GM12878 (cell line): Measurements from ENCODE around the gene PM20D2. TPM values are rescaled to one million over a fixed set of nuclear protein-coding genes. Genes with fewer than 3 reads are reported as not detected.

Experiments
- ATF2 ChIP-seq: IDR thresholded peaks from 2 replicates; pipeline ENCODE4 v1.6.1; 2012; ENCODE audit warnings: low read length, inconsistent platforms
- CBFB ChIP-seq: IDR thresholded peaks from 2 replicates; pipeline ENCODE4 v1.6.1; 2016; ENCODE audit warnings: antibody characterized with exemption, low read depth
- CEBPZ ChIP-seq: fragments of 150-350 bp; IDR thresholded peaks from 2 replicates; pipeline ENCODE4 v1.6.1; 2016; ENCODE audit warnings: low read depth, low read length
- CHD4 ChIP-seq: fragments of 200-600 bp; sonication (generic); IDR thresholded peaks from 2 replicates; pipeline ENCODE4 v1.6.1; 2016; ENCODE audit warnings: mild to moderate bottlenecking
- CREM ChIP-seq: IDR thresholded peaks from 2 replicates; pipeline ENCODE4 v1.6.1; 2014; ENCODE audit warnings: antibody characterized with exemption, low read depth
- GABPA ChIP-seq: IDR thresholded peaks from 2 replicates; pipeline ENCODE4 v1.6.1; 2014; ENCODE audit warnings: antibody characterized with exemption, low read depth, mild to moderate bottlenecking, inconsistent platforms
- HDAC6 ChIP-seq: fragments of 200-600 bp; sonication (generic); IDR thresholded peaks from one replicate; pipeline ENCODE4 v1.8.0; 2017; ENCODE audit warnings: antibody characterized with exemption; ENCODE audit not compliant: unreplicated experiment
- JUNB ChIP-seq: IDR thresholded peaks from 2 replicates; pipeline ENCODE4 v1.6.1; 2016; ENCODE audit warnings: antibody characterized with exemption, mild to moderate bottlenecking
- NFIC ChIP-seq: IDR thresholded peaks from 2 replicates; pipeline ENCODE4 v1.6.1; 2012; ENCODE audit warnings: low read depth, mild to moderate bottlenecking, inconsistent platforms, low read length, moderate library complexity
- PAX5 ChIP-seq: IDR thresholded peaks from 2 replicates; pipeline ENCODE4 v1.6.1; 2011; ENCODE audit warnings: low read depth, low read length, borderline replicate concordance
- PML ChIP-seq: IDR thresholded peaks from 2 replicates; pipeline ENCODE4 v1.6.1; 2012; ENCODE audit warnings: low read length, inconsistent platforms
- POLR2A ChIP-seq: IDR thresholded peaks from 2 replicates; pipeline ENCODE4 v1.6.1; 2011; ENCODE audit warnings: low read depth, mild to moderate bottlenecking, low read length
- POU2F2 ChIP-seq: IDR thresholded peaks from 3 replicates; pipeline ENCODE4 v1.6.1; 2011; ENCODE audit warnings: low read depth, mild to moderate bottlenecking, low read length, borderline replicate concordance
- RBBP5 ChIP-seq: fragments of 200-600 bp; sonication (generic); conservative IDR thresholded peaks from 2 replicates; pipeline ENCODE4 v1.6.1; 2016
- RELA ChIP-seq: fragments of 450-650 bp; IDR thresholded peaks from 2 replicates; pipeline ENCODE4 v1.8.0; 2014; ENCODE audit warnings: borderline replicate concordance; ENCODE audit not compliant: partially characterized antibody
- RELB ChIP-seq: fragments of 450-650 bp; IDR thresholded peaks from 2 replicates; pipeline ENCODE4 v1.6.1; 2017; ENCODE audit warnings: low read depth, mild to moderate bottlenecking, moderate library complexity
- SRF ChIP-seq, 2 experiments: IDR thresholded peaks; 2 replicates each; pipeline ENCODE4 v1.6.1; 2011; ENCODE audit warnings: low read depth in 2 of 2, low read length in 2 of 2, mild to moderate bottlenecking in 1 of 2, moderate library complexity in 1 of 2
- SUZ12 ChIP-seq: fragments of 200-600 bp; sonication (generic); IDR thresholded peaks from one replicate; pipeline ENCODE4 v1.6.1; 2018; ENCODE audit warnings: antibody characterized with exemption, mild to moderate bottlenecking; ENCODE audit not compliant: unreplicated experiment
- TARDBP ChIP-seq: IDR thresholded peaks from 2 replicates; pipeline ENCODE4 v1.6.1; 2016; ENCODE audit warnings: borderline replicate concordance
- YBX1 ChIP-seq: fragments of 450-650 bp; IDR thresholded peaks from 2 replicates; pipeline ENCODE4 v1.6.1; 2016; ENCODE audit warnings: antibody characterized with exemption
- polyA plus RNA-seq, 11 experiments: library from polyadenylated mRNA; depleted of rRNA in 4 of 11; unstranded in 6 of 11; stranded (reverse) in 5 of 11; fragments of >200 nt; fragmentation: Nextera tagmentation in 4 of 11; fragmentation: Illumina TruSeq in 1 of 11; extraction: Ambion mirVana in 4 of 11; extraction: Trizol in 1 of 11; gene quantifications; 1 replicate in 1 of 11; 2 replicates in 10 of 11; pipeline versions ENCODE4 v1.2.1 to v1.2.3, GENCODE V29; 2011 to 2016; ENCODE audit warnings: inconsistent platforms in 2 of 11, missing spikeins in 2 of 11, low read depth in 1 of 11
- total RNA-seq, 4 experiments: library from RNA; depleted of rRNA in 3 of 4; stranded (reverse); fragments of >200 nt in 3 of 4; fragmentation: Illumina TruSeq in 1 of 4; extraction: Trizol in 1 of 4; gene quantifications; 2 replicates each; pipeline versions ENCODE4 v1.2.1 to v1.2.3, GENCODE V29; 2013 to 2021
- TF ChIP-seq, protein P1 (sequence below): IDR thresholded peaks from 2 replicates; pipeline ENCODE4 v1.6.1; 2012; ENCODE audit warnings: low read depth, low read length, improper control_type of control experiment
- TF ChIP-seq, protein P2 (sequence below): fragments of 450-650 bp; IDR thresholded peaks from 2 replicates; pipeline ENCODE4 v1.6.1; 2018; ENCODE audit warnings: mild to moderate bottlenecking, low read depth, moderate library complexity; ENCODE audit not compliant: partially characterized antibody

Gene PM20D2
- total and polyA plus RNA-seq, 10 of the 15 experiments (the other 5 are each of a cell fraction or from before 2014, with no cell fraction given): 7.8 to 23.6 (median 15.7) TPM

- TF ChIP-seq TARDBP (0 out of 2 replicates have a peak, but pooled peaks have one; percentile 11), RELB (peak; percentile 47; the same call in 1 of the 2 replicates), POLR2A (no peak), RBBP5 (no peak), NFIC (no peak), PML (peak; percentile 71), CBFB (0 out of 2 replicates have a peak, but pooled peaks have one; percentile 27), HDAC6 (no peak), YBX1 (no peak), POU2F2 (peak; percentile 24; the same call in 1 of the 3 replicates), SRF (IDR thresholded peaks at IDR 0.05; ENCODE audit: low read depth in 2 of 2, low read length in 2 of 2) (no peak), ATF2 (peak; percentile 17; the same call in 1 of the 2 replicates), PAX5 (no peak), SUZ12 (no peak), RELA (peak; percentile 36), GABPA (0 out of 2 replicates have a peak, but pooled peaks have one; percentile 8), CREM (peak; percentile 61; the same call in 1 of the 2 replicates), CEBPZ (no peak), CHD4 (no peak), JUNB (peak; percentile 44)
- TF ChIP-seq, protein P1, sequence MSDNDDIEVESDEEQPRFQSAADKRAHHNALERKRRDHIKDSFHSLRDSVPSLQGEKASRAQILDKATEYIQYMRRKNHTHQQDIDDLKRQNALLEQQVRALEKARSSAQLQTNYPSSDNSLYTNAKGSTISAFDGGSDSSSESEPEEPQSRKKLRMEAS: no peak
- TF ChIP-seq, protein P2, sequence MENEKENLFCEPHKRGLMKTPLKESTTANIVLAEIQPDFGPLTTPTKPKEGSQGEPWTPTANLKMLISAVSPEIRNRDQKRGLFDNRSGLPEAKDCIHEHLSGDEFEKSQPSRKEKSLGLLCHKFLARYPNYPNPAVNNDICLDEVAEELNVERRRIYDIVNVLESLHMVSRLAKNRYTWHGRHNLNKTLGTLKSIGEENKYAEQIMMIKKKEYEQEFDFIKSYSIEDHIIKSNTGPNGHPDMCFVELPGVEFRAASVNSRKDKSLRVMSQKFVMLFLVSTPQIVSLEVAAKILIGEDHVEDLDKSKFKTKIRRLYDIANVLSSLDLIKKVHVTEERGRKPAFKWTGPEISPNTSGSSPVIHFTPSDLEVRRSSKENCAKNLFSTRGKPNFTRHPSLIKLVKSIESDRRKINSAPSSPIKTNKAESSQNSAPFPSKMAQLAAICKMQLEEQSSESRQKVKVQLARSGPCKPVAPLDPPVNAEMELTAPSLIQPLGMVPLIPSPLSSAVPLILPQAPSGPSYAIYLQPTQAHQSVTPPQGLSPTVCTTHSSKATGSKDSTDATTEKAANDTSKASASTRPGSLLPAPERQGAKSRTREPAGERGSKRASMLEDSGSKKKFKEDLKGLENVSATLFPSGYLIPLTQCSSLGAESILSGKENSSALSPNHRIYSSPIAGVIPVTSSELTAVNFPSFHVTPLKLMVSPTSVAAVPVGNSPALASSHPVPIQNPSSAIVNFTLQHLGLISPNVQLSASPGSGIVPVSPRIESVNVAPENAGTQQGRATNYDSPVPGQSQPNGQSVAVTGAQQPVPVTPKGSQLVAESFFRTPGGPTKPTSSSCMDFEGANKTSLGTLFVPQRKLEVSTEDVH: peak; percentile 86
Measured at GRCh38 chr6:89145091-89145955, 532 bp upstream of the PM20D2 start (continued).
